22Rv1 (cell line): ENCODE measurements around the gene WWOX.

Experiments
- CTCF ChIP-seq: fragments of 450-650 bp; IDR thresholded peaks from 2 replicates; pipeline ENCODE4 v1.5.1; 2017; ENCODE audit warnings: mild to moderate bottlenecking
- ZFX ChIP-seq: fragments of 450-650 bp; IDR thresholded peaks from 2 replicates; pipeline ENCODE4 v1.6.1; 2017; ENCODE audit warnings: antibody characterized with exemption, borderline replicate concordance

- TF ChIP-seq CTCF (no peak), ZFX (no peak)
These were observed 1065.6 kb downstream of the WWOX start for GRCh38 chr16:79165079-79165478.
